Esophagus (tissue), 2 donors: ENCODE data around the gene PET100. TPM values are rescaled to one million over a fixed set of nuclear protein-coding genes. Genes with fewer than 3 reads are reported as not detected.

Source experiments
- H3K27ac ChIP-seq, 2 donors: one replicate each; pipeline ENCODE4 v1.5.1; 2013; ENCODE audit warnings: low read depth in 2 of 2, mild to moderate bottlenecking in 2 of 2, inconsistent platforms in 1 of 2, low read length in 1 of 2, moderate library complexity in 1 of 2
- H3K27me3 ChIP-seq, 2 donors: one replicate each; pipeline ENCODE4 v1.6.1; 2013; ENCODE audit warnings: low read length in 2 of 2, control low read depth in 1 of 2, mild to moderate bottlenecking in 1 of 2; ENCODE audit not compliant: insufficient read depth in 2 of 2, control insufficient read depth in 1 of 2
- H3K36me3 ChIP-seq, 2 donors: one replicate each; pipeline ENCODE4 v1.6.1; 2013; ENCODE audit warnings: low read length in 1 of 2; ENCODE audit not compliant: control insufficient read depth in 2 of 2, insufficient read depth in 2 of 2
- H3K4me1 ChIP-seq, 2 donors: one replicate each; pipeline ENCODE4 v1.6.1; 2013; ENCODE audit warnings: low read length in 1 of 2; ENCODE audit not compliant: control insufficient read depth in 2 of 2, insufficient read depth in 2 of 2
- H3K4me3 ChIP-seq, 2 donors: one replicate each; pipeline ENCODE4 v1.5.1; 2013; ENCODE audit warnings: low read length in 2 of 2, mild to moderate bottlenecking in 2 of 2, low read depth in 1 of 2, moderate library complexity in 1 of 2
- H3K9me3 ChIP-seq, 2 donors: one replicate each; pipeline ENCODE4 v1.6.1; 2013; ENCODE audit warnings: mild to moderate bottlenecking in 2 of 2, low read depth in 1 of 2, low read length in 1 of 2, moderate library complexity in 1 of 2; ENCODE audit not compliant: control insufficient read depth in 2 of 2, insufficient read depth in 1 of 2
- WGBS, 2 donors: extraction: QIAGEN DNeasy Blood & Tissue Kit; methylation state at CpG; one replicate each; pipeline ENCODE4 v1.1.7; 2013; 5-methylcytosine and 5-hydroxymethylcytosine counted together
- polyA plus RNA-seq, 2 donors: library from polyadenylated mRNA; stranded (reverse); fragments of 200-250 nt; gene quantifications; one replicate each; pipeline ENCODE4 v1.2.3, GENCODE V29; 2013
- donor health status: healthy with polysubstance abuse.
- donor health status: Bipolar disorder and iron deficiency.

The PET100 gene
- polyA plus RNA-seq, 2 donors, result 81.3 to 234 TPM

GRCh38 chr19:7661744-7662538, 32.3 kb downstream of the PET100 start:
- H3K27ac ChIP-seq, result no peak overlapping the region
- H3K4me1 ChIP-seq, result no peaks in the 10 kb centered on the region
- no peak overlapping the region for H3K4me3 ChIP-seq
- no peaks in the 10 kb centered on the region for H3K9me3 ChIP-seq
- 78% methylated on average over 8 of the region's 8 CpGs for WGBS, 2 donors
- H3K27me3 ChIP-seq, result no peaks in the 10 kb centered on the region
- H3K36me3 ChIP-seq, result no peaks in the 10 kb centered on the region

GRCh38 chr19:7662657-7663056, 33.1 kb downstream of the PET100 start:
- Histone ChIP-seq H3K36me3 (no peaks in the 10 kb centered on the region), H3K4me1 (no peaks in the 10 kb centered on the region), H3K4me3 (no peak overlapping the region), H3K27ac (no peak overlapping the region), H3K9me3 (no peaks in the 10 kb centered on the region), H3K27me3 (no peaks in the 10 kb centered on the region)
- 68 to 75% methylated on average over 14 of the region's 14 CpGs for WGBS, 2 donors

GRCh38 chr19:7663706-7664105, 34.1 kb downstream of the PET100 start:
- H3K36me3 ChIP-seq, result no peaks in the 10 kb centered on the region

GRCh38 chr19:7665076-7665475, 35.5 kb downstream of the PET100 start:
- H3K4me1 ChIP-seq, result no peaks in the 10 kb centered on the region
- no peak overlapping the region for H3K4me3 ChIP-seq
- 27 to 36% methylated on average over 4 of the region's 4 CpGs for WGBS, 2 donors
- no peaks in the 10 kb centered on the region for H3K36me3 ChIP-seq
- H3K9me3 ChIP-seq, result no peaks in the 10 kb centered on the region
- H3K27ac ChIP-seq, result no peak overlapping the region
- H3K27me3 ChIP-seq, result no peaks in the 10 kb centered on the region

More at GRCh38 chr19:7663706-7664105, 34.1 kb downstream of the PET100 start:
- Histone ChIP-seq H3K27me3 (no peaks in the 10 kb centered on the region), H3K4me1 (no peaks in the 10 kb centered on the region), H3K4me3 (no peak overlapping the region), H3K9me3 (no peaks in the 10 kb centered on the region), H3K27ac (no peak overlapping the region)
- 69 to 71% methylated on average over 7 of the region's 7 CpGs for WGBS, 2 donors

- Histone ChIP-seq H3K9me3 (no peaks in the 10 kb centered on the region), H3K36me3 (no peaks in the 10 kb centered on the region), H3K4me3 (no peak within 1 kb of the TSS), H3K4me1 (no peaks in the 10 kb centered on the region), H3K27ac (no peak within 1 kb of the TSS), H3K27me3 (no peaks in the 10 kb centered on the region)
- 62 to 68% methylated on average over 9 of the region's 9 CpGs for WGBS, 2 donors
These were observed 39.2 kb downstream of the PET100 start, which contains the start of gene RETN for GRCh38 chr19:7668842-7669241. Gene RETN, plus strand, starts transcription at chr19:7669049. Its CDS starts 278 bp downstream, at chr19:7669327.

- Histone ChIP-seq H3K4me1 (no peaks in the 10 kb centered on the region), H3K9me3 (no peaks in the 10 kb centered on the region), H3K27ac (no peak overlapping the region), H3K27me3 (no peaks in the 10 kb centered on the region), H3K36me3 (no peaks in the 10 kb centered on the region), H3K4me3 (no peak overlapping the region)
- 29 to 34% methylated on average over 9 of the region's 9 CpGs for WGBS, 2 donors
These were observed 40.0 kb downstream of the PET100 start for GRCh38 chr19:7669641-7670040.

GRCh38 chr19:7670150-7670783, 40.7 kb downstream of the PET100 start:
- H3K4me3 ChIP-seq, result no peak overlapping the region

GRCh38 chr19:7670790-7671189, 41.2 kb downstream of the PET100 start:
- WGBS, 2 donors, result 27 to 30% methylated on average over 9 of the region's 9 CpGs
- no peak overlapping the region for H3K4me3 ChIP-seq
- H3K36me3 ChIP-seq, result no peaks in the 10 kb centered on the region
- H3K9me3 ChIP-seq, result no peaks in the 10 kb centered on the region
- no peak overlapping the region for H3K27ac ChIP-seq
- no peaks in the 10 kb centered on the region for H3K27me3 ChIP-seq
- no peaks in the 10 kb centered on the region for H3K4me1 ChIP-seq

More at GRCh38 chr19:7670150-7670783, 40.7 kb downstream of the PET100 start:
- Histone ChIP-seq H3K27ac (no peak overlapping the region), H3K36me3 (no peaks in the 10 kb centered on the region), H3K27me3 (no peaks in the 10 kb centered on the region), H3K9me3 (no peaks in the 10 kb centered on the region), H3K4me1 (no peaks in the 10 kb centered on the region)
- WGBS, 2 donors, result 3% methylated on average over 43 of the region's 43 CpGs

GRCh38 chr19:7672522-7672921, 42.9 kb downstream of the PET100 start:
- Histone ChIP-seq H3K4me1 (no peaks in the 10 kb centered on the region), H3K4me3 (no peak overlapping the region), H3K9me3 (no peaks in the 10 kb centered on the region), H3K27ac (no peak overlapping the region), H3K27me3 (no peaks in the 10 kb centered on the region), H3K36me3 (no peaks in the 10 kb centered on the region)
- 44 to 47% methylated on average over 9 of the region's 9 CpGs for WGBS, 2 donors
